Measurements from ENCODE around the gene ATP8B1.
"Not testable (repeated sequence)": the region's sequence is repeated elsewhere in the genome, so short reads cannot be mapped to it uniquely, and the experiment has no call there.

ATP8B1 gene

GRCh38 chr18:57677262-57678211 lies 125.6 kb downstream of the ATP8B1 start:
- DNase-seq (ENCODE audit: extremely low read depth in 1 of 2, low read depth in 1 of 2) = no peak

GRCh38 chr18:57674891-57675290 lies 128.2 kb downstream of the ATP8B1 start:
- no peak for DNase-seq (ENCODE audit: extremely low read depth in 1 of 2, low read depth in 1 of 2)

GRCh38 chr18:57670046-57670445 lies 133.1 kb downstream of the ATP8B1 start:
- no peak for DNase-seq (ENCODE audit: extremely low read depth in 1 of 2, low read depth in 1 of 2)

GRCh38 chr18:57668021-57668420 lies 135.1 kb downstream of the ATP8B1 start:
- DNase-seq (ENCODE audit: extremely low read depth in 1 of 2, low read depth in 1 of 2) = no peak

DNA sequence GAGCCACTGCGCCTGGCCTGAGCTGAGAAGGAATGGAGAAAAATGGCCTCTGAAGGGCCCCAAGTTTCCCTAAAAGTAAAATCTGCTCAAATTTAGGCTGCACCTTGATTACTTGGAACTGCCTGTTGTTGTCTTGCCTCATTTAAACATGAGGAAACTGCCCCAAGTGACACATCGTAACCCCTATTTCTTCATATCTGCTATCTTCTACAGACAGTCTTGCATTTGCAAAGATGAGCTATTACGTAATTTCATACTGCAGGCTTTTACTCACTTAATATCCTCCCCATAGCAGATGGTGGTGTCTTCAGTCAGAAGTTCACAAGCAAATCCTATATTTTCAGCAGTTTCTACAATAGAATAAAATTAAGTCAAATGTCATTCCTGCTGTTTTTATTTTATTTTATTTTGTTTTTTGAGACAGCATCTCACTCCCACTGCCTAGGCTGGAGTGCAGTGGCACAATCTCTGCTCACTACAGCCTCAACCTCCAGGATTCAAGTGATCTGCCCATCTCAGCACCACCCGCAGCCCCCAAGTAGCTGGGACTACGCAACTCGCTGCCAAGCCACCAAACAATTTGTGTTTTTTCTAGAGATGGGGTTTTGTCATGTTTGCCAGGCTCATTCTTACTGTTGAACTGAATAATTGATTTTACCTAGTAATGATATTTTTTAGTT lies 136.2 kb downstream of the ATP8B1 start:
- no peak for DNase-seq (ENCODE audit: extremely low read depth in 1 of 2, low read depth in 1 of 2)

GRCh38 chr18:57664568-57665165 lies 138.4 kb downstream of the ATP8B1 start:
- no peak for DNase-seq (ENCODE audit: extremely low read depth in 1 of 2, low read depth in 1 of 2)

DNA sequence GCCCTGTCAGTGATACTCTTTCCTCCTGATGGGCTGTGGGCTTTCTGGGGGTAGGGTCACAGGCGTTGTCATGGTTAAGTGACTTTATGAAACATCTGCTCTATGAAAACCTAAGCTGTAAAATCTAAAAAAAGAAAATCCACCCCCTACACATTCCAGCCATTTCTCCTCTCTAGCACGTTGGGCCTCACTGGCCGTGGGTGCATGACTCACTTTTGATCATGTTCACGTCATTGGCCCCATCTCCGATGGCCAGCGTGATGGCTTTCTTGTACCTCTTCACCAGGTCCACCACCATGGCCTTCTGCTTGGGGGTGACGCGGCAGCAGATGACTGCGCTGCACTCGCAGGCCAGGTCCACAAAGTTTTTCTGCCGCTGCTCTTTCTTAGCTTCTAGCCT lies 142.2 kb downstream of the ATP8B1 start:
- DNase-seq (ENCODE audit: extremely low read depth in 1 of 2, low read depth in 1 of 2) = no peak

DNA sequence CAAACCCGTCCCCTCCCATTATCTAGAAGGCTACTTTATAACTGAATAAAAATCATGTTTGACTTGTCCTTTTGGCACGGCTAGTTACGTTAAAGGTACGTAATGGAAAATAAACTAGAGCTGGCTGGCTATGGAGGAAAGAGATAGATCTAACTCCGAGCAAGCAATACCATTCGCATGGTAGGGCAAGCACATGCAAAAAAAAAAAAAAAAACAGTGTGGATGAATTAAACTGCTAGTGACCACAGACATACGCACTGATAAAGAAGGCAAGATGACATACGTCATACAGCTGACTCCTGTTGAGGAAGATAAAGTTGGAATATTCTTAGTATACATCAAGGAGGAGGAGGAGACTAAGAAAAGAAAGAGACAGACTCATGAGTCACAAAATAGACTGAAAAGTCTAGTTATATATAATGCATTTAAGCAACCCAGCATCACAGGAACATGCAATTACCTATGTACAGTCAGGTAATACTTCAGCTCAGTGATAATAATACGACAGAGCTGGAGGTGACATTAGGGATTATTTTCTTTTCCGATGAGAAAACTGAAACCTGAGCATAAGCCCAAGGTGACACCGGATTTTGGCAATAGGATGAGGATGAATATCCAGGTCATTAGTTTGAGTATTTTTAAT lies 143.5 kb downstream of the ATP8B1 start:
- DNase-seq (ENCODE audit: extremely low read depth in 1 of 2, low read depth in 1 of 2) = no peak

GRCh38 chr18:57657542-57657941 lies 145.6 kb downstream of the ATP8B1 start:
- DNase-seq (ENCODE audit: extremely low read depth in 1 of 2, low read depth in 1 of 2) = no peak

- no peak for DNase-seq (ENCODE audit: extremely low read depth in 1 of 2, low read depth in 1 of 2)
Measured at GRCh38 chr18:57655740-57656139, 147.4 kb downstream of the ATP8B1 start.

- DNase-seq (ENCODE audit: extremely low read depth in 1 of 2, low read depth in 1 of 2) = no peak
Measured at GRCh38 chr18:57651914-57652313, 151.2 kb downstream of the ATP8B1 start.

GRCh38 chr18:57649556-57650500 lies 153.3 kb downstream of the ATP8B1 start:
- DNase-seq (ENCODE audit: extremely low read depth in 1 of 2, low read depth in 1 of 2) = no peak

DNA sequence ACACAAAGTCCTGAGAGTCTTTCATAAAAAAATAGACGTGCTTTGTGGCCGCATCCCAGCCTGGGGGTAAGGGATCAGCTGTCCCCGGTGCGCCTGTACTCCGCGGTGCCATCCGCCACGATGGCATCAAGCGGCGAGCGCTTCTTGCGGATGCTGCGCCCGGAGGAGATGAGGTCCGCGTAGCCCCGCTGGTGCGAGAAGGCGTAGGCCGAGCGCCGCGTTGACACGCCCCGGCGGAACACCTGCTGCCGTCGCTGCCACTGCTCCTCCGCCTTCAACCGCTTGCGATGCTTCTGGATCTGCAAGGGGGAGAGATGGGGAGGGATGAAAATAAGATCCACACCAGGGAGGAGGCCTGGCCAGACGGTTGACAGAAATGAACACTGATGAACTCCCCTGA lies 154.7 kb downstream of the ATP8B1 start:
- DNase-seq (ENCODE audit: extremely low read depth in 1 of 2, low read depth in 1 of 2) = no peak

- no peak for DNase-seq (ENCODE audit: extremely low read depth in 1 of 2, low read depth in 1 of 2)
Measured at GRCh38 chr18:57644540-57644939, 158.6 kb downstream of the ATP8B1 start.

- DNase-seq (ENCODE audit: extremely low read depth in 1 of 2, low read depth in 1 of 2) = not testable (repeated sequence)
Measured at GRCh38 chr18:57643726-57644125, 159.4 kb downstream of the ATP8B1 start.

DNA sequence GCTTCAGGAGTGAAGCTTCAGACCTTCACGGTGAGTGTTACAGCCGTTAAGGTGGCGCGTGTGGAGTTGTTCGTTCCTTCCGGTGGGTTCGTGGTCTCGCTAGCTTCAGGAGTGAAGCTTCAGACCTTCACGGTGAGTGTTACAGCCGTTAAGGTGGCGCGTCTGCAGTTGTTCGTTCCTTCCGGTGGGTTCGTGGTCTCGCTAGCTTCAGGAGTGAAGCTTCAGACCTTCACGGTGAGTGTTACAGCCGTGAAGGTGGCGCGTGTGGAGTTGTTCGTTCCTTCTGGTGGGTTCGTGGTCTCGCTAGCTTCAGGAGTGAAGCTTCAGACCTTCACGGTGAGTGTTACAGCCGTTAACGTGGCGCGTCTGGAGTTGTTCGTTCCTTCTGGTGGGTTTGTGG lies 160.7 kb downstream of the ATP8B1 start:
- DNase-seq (ENCODE audit: extremely low read depth in 1 of 2, low read depth in 1 of 2) = not testable (repeated sequence)

DNA sequence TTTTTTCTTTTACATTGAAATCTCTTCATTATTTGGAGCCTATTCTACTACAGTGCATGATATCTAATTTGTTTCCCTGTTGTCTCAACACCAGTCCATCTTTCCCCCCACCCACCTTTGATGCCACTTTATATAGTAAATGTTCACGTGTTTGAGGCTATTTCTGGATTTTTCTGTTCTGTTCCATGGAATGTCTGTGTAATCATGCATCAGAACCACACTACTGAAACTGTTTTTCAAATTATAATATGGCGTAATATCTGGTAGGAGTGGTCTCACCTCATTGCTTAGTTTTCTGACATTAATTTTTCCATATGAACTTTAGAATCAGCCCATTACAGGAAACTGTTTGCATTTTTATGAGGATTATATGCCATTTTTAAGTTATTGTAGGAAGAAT lies 162.4 kb downstream of the ATP8B1 start:
- no peak for DNase-seq (ENCODE audit: extremely low read depth in 1 of 2, low read depth in 1 of 2)

DNA sequence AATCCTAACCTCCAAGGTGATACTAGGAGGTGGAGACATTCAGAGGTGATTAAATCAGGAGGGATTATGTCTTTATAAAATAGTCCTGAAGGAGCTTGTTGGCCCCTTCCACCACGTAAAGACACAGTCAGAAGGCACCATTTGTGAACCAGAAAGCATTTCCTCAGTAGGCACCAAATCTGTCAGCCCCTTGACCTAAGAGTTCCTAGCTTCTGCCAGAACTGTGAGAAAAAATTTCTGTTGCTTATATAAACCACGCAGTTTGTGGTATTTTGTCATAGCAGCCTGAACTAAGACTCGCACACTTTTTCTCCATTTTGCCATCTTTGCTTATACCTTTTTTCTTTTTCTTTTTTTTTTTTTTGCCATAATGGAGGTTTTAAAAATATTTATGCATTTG lies 162.9 kb downstream of the ATP8B1 start:
- DNase-seq (ENCODE audit: extremely low read depth in 1 of 2, low read depth in 1 of 2) = no peak

- no peak for DNase-seq (ENCODE audit: extremely low read depth in 1 of 2, low read depth in 1 of 2)
Measured at GRCh38 chr18:57635003-57635822, 167.9 kb downstream of the ATP8B1 start.

All from activated CD8-positive, alpha-beta memory T cell treated with anti-CD3 and anti-CD28 coated beads for 1 hour (primary cell).